Lower leg skin (tissue), 3 donors: ENCODE data around the gene BTNL3.

Experiments used
- CTCF ChIP-seq, 3 donors: fragments of 450-650 bp; IDR thresholded peaks; one replicate each; pipeline ENCODE4 v1.5.1; 2016; ENCODE audit warnings: antibody characterized with exemption in 3 of 3, mild to moderate bottlenecking in 3 of 3, moderate library complexity in 2 of 3
- POLR2A ChIP-seq, 2 donors: fragments of 450-650 bp; IDR thresholded peaks; one replicate each; pipeline ENCODE4 v1.6.1; 2016 to 2017; ENCODE audit warnings: antibody characterized with exemption in 2 of 2, mild to moderate bottlenecking in 1 of 2, moderate library complexity in 1 of 2

DNA sequence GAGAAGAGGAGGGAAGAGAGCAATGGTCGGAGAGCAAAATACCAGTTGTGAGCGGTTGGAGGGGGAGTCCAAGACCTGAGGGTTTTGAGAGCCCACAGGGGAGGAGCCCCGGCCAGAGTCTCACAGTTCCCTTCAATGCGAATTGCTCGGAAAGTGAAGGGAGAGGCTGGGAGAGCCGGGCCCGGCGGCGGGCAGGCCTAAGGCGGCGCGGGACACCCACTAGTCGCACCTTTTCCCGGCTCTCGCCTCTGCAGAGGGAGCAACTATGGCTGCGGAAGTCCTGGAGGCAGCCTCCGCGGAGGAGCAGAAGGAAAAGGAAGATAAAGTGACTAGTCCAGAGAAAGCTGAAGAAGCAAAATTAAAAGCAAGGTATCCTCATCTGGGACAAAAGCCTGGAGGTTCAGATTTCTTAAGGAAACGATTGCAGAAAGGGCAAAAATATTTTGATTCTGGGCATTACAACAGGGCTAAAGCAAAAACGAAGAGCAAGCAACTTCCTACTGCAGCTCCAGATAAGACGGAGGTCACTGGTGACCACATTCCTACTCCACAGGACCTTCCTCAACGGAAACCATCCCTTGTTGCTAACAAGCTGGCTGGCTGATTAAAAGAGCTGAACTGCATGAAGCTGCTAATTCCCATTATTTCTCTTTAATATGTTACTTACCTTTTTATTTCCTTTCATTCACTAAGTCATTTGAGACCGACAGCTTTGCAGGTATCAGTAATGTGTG lies 6.5 kb upstream of the BTNL3 start:
- TF ChIP-seq CTCF (IDR thresholded peaks at IDR 0.05) (no peak), POLR2A (IDR thresholded peaks at IDR 0.05) (no peak)
